Epithelial cell of esophagus (primary cell): ENCODE data around the gene GSG1L2.
"Not testable (repeated sequence)": the region's sequence is repeated elsewhere in the genome, so short reads cannot be mapped to it uniquely, and the experiment has no call there.

Experiments
- DNase-seq: peaks from one replicate; pipeline ENCODE4 v3.0.0; 2010; ENCODE audit warnings: low read depth
- H3K4me3 ChIP-seq: 2 replicates; pipeline ENCODE4 v1.5.1; 2011; ENCODE audit warnings: mild to moderate bottlenecking, low read length, control low read depth
- CTCF ChIP-seq: IDR thresholded peaks from 2 replicates; pipeline ENCODE4 v1.5.1; 2011; ENCODE audit warnings: low read depth, mild to moderate bottlenecking, low read length, control low read depth, inconsistent platforms; ENCODE audit not compliant: insufficient read depth; ENCODE audit errors: missing control alignments

Gene GSG1L2

DNA sequence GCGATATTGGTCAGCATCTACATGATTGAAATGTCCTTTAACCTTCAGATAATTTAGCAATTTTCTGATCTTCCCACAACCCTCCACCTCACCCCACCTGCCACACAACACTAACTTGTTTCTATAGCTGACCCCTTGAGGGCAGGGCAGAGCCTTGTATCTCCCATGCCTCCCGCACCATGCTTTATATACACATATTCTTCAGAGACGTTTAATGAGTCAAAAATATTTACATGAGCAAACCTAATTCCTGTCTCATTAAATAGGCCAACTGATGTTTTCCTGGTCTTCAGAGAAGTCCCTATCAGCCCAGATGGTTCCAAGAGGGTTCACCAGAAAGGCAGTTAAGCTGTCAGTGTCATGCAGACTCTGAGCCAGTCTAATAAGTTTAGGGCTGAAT is 23.9 kb downstream of the GSG1L2 start:
- no peak for DNase-seq
- no peak for TF ChIP-seq CTCF

GRCh38 chr17:9792181-9792840 is 29.6 kb downstream of the GSG1L2 start:
- DNase-seq: peak; percentile 68
- H3K4me3 ChIP-seq: no peak overlapping the region
- no peak for TF ChIP-seq CTCF

More for the DNA sequence above, 23.9 kb downstream of the GSG1L2 start:
- no peak overlapping the region for H3K4me3 ChIP-seq

DNA sequence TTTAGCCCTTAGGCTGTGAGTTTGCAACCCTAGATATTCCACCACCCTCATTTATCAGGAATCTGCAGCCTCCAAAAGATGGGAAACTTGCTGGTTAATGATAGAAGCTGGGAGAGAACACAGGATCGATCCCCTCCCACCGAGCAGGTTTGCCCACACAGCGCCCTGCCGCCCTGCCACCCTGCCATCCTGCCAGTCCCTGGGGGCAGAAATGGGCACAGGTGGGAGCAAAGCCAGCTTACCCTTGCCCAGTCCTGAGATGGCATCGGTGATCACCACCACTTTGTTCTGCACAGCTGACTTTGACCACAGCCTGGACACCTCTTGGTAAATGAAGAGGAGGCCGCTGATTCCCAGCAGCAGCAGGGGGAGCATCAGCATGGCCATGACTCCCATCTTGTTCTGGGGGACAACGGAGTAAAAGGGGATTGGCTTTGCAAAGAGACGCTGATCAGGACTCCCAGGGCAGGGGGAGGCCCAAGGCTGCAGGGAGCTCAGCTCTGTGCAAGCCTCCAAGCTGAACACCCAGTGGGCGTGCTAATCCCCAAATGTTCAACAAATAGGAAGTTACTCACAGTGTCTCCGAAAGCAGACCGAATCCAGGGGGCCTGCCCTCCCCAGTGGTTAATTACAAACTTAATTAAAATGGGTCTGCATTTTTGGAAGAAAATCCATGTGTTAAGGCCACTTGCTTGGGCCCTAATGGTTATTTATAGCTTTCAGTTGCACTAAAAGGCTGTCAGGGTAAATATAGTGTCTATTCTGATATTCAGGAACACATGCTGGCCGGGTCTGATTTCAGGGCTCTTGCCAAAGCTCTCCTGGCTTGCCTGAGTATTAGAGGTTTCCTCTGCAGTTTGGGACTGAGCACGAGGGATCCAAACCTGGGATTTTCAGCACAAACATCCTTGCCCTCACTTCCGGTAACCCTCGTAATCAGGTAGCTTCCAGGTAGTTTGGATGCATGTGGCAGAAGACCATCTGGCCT is 30.7 kb downstream of the GSG1L2 start, which contains the start of gene DHRS7C:
TSS of gene DHRS7C (minus strand) at position 704 of the 988 bp plus-strand sequence. CDS start at position 396, 308 bp downstream.
- H3K4me3 ChIP-seq: no peak within 1 kb of the TSS
- TF ChIP-seq CTCF: no peak
- DNase-seq: no peak

DNA sequence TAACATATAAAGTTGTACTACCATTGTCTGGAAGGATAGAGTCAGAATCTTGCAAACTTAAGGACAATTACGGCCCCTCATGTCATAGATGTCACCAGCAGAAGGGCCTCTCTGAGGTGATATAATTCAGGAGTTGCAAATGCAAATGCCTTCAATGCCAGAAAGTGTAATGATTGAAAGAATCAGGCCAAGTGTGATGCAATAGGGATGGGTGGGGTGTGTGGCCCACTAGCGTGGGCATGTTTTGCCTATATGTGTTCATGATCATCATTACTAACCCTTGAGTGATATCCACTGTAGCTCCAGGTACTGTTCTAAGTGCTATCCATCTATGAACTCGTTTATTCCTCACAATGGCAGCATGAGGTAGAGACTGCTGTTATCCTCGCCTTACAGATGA is 31.6 kb downstream of the GSG1L2 start:
- peak; percentile 34 for DNase-seq
- no peak for TF ChIP-seq CTCF
- no peak overlapping the region for H3K4me3 ChIP-seq

DNA sequence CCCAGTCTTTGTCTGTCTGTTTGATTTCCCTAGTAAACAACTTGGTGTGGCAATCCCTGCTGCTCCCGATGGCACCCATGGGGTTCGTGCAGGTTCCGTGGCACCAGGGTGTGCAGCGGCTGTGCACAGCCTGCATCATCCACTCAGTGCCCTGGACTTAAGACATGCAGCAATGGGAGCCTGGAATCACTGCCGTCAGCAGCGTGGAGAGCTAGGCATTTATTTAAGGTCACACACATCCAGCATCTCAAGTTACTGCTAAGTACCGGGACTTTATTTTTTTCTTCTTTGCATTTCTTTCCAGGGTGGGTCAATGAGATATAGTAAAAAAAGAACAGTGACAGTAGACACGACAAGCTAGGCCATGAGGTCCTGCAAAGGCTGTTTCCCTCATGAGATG is 33.3 kb downstream of the GSG1L2 start:
- H3K4me3 ChIP-seq: no peak overlapping the region
- DNase-seq: no peak
- no peak for TF ChIP-seq CTCF

DNA sequence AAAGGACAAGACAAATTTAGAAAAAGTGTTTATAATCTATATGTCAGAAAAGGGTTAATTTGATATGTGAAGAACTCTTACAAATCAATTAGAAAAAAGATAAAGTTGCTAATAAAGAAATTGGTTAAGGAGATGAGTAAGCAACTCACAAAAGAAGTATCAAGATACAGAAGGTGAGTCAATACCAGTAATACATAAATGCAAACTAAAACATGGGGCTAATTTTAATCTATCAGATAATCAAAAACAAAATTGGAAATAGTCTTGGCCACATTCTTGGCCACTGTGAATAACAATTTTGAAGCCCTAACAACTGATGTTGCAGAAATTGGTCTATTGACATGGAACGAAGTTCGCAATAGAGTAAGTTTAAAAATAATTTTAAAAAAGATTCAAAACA is 37.3 kb downstream of the GSG1L2 start:
- no peak for DNase-seq
- no peak for TF ChIP-seq CTCF

DNA sequence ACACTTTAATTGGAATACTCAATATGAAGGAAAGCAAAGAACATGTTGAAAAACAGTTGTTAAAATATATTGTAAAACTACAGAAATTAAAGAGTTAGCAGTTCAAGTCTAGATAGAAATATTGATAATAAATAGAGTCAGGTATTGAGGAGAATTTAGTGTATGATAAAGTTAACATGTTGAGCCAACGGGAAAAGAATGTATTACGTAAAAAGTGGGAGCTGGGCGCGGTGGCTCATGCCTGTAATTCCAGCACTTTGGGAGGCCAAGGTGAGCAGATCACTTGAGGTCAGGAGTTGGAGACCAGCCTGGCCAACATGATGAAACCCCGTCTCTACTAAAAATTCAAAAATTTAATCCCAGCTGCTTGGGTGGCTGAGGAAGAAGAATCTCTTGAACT is 38.4 kb downstream of the GSG1L2 start:
- DNase-seq, H3K4me3 ChIP-seq: not testable (repeated sequence)

More for the DNA sequence above, 37.3 kb downstream of the GSG1L2 start:
- H3K4me3 ChIP-seq: no peak overlapping the region
